GM23248 (cell line): ENCODE data around the gene WDR70.

ENCODE experiments used
- EZH2 ChIP-seq: fragments of 200-600 bp; sonication (generic); IDR thresholded peaks from 2 replicates; pipeline ENCODE4 v1.6.1; 2018; ENCODE audit warnings: antibody characterized with exemption, mild to moderate bottlenecking; ENCODE audit not compliant: insufficient read depth, poor library complexity, severe bottlenecking
- EZH2phosphoT487 ChIP-seq: fragments of 200-600 bp; sonication (generic); IDR thresholded peaks from 2 replicates; pipeline ENCODE4 v1.6.1; 2018; ENCODE audit warnings: antibody characterized with exemption, moderate library complexity, mild to moderate bottlenecking, low read depth; ENCODE audit not compliant: insufficient read depth

DNA sequence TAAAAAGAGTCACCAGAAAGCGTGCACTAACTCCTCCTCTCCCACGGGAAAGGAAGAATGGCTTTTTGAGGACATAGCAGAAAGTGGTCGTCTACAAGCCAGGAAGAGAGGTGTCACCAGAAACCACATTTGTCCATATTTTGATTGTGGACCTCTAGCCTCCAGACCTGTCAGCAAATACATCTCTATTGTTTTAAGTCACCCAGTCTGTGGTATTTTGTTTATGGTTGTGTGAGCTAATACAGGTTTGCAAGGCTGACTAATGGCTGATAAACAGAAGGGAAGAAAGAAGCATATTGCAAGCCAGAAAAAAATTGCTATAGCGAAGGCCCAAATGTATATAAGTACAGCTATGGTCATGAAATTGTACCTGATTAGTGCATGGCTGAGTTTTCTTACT lies 21.4 kb downstream of the WDR70 start:
- TF ChIP-seq EZH2 (no peak), EZH2phosphoT487 (no peak)
